GM04503 (cell line): ENCODE measurements around the gene MIDN.
A peak's percentile ranks its signal among the peaks of the same experiment; 100 is the strongest.

Experiments
- DNase-seq: peaks from one replicate; pipeline ENCODE4 v3.0.0-alpha.2; 2012; ENCODE audit warnings: low read depth

Gene MIDN

DNA sequence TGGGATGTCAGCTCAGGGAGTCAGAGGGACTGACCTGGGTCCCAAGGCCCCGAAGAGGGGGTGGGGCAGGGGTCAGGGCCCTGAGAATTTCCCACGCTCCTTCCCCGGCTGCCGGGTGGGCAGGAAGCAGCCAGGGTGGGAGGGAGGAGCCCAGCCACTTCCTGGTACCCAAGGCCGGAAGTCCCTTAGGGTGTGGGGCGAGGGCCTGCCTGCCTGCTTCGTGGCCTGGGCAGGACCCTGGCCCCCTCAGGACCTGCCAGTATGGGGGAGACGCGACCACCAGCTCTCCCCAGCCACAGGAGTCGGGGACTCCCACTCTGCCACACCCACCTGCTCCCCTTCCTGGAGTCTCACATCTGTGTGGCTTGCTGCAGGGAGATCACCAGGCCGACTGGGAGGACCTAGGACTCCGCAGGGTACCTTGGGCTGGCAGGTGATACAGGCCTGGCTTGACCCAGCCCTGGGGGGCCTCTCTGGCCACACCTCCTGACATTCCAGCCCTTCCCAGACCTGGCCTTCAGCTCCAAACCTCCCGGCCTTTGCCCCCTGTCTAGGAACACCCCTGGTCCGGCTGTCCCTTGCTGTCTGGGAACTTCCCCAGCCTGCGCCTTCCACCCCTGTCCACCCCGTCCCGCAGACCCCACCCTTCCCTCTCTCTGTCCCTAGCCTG is 11.0 kb downstream of the MIDN start:
- DNase-seq: no peak

DNA sequence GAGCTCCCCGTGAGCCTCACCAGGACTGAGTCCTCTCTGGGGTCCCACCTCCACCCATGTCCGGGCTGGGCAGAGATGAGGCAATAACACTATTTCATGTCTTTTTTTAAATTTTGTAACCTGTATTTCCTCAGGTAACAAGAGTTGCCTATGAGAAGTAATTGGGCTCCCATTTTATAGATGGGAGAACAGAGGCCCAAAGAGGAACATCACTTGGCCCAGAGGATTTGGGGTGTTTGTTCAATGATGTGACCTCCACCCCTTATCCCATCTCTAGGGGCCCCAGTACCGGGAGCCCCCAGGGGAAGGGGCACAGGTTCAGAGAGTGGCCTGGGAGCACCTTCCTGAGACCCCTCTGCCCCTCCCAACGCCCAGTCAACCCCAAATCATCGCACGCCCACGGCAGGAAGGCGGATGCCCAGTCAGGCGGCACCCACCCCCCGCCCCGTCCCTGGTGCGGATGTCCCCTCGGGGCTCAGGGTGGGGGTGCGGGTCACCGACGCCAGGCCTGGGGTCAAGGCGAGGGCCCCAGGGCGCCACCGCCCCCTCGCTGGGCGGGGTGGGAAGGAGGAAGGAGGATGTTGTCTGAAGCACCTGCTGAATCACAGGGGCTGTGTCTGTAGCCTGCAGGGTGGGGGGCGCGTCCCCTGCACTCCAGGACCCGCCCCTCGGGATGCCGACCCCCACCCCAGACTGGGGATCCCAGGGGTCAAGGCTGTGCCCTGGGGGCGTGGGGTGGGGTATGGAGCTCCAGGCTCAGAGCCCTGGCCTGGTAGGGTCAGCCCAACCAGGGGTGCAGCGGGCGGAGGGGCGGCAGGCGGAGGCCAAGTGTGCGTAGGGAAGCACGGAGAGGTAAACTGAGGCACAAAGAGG is 11.7 kb downstream of the MIDN start:
- no peak for DNase-seq

DNA sequence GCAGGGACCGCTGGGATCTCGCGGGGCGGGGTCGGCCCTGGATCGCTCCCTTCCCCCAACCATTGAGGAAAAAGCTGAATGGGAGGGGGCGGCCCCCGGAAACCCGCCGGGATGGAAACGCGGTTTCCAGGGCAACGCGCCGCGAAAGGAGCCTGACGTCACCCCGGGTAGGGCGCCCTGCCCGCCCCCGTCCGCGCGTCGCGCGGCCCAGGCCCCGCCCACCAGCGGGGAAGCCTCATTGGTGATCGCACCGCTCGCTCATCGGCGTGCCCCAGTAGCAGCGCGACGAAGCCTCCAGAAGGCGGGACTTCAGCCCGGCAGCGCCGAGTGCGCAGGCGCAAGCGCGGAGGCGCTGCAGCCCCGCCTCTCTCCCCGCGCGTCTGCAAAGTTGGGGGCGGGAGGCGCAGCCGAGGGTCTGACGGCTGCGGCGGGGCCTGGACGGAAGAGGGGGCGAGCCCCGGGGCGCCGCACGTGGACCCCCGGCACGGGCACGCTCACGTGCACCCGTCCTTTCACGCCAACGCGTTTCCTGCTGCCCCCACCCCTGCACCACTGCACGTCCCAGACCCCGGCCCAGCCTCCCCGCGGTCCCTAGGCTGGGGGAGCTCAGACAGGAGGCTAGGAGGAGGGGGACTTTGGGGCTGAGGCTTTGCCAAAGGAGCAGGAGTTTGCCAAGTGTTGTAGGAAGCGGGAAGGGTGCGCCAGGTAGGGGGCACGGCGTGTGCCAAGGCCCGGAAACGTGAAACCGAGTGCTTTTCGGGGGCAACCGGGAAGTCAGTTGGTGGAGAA is 12.6 kb downstream of the MIDN start:
- peak; percentile 67 for DNase-seq

DNA sequence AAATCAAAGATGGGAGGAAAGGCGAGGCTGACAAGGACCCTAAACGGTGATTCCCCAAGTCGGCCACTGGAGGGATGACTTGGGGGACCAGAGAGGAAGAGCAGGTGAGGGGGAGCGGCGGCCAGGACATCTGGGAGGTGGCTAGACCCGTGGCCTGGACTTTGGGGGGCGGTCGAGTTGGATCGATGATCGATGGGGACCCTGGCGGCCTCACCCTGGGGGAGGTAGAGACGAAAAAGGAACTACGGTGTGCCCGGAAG is 13.1 kb downstream of the MIDN start:
- DNase-seq: no peak

DNA sequence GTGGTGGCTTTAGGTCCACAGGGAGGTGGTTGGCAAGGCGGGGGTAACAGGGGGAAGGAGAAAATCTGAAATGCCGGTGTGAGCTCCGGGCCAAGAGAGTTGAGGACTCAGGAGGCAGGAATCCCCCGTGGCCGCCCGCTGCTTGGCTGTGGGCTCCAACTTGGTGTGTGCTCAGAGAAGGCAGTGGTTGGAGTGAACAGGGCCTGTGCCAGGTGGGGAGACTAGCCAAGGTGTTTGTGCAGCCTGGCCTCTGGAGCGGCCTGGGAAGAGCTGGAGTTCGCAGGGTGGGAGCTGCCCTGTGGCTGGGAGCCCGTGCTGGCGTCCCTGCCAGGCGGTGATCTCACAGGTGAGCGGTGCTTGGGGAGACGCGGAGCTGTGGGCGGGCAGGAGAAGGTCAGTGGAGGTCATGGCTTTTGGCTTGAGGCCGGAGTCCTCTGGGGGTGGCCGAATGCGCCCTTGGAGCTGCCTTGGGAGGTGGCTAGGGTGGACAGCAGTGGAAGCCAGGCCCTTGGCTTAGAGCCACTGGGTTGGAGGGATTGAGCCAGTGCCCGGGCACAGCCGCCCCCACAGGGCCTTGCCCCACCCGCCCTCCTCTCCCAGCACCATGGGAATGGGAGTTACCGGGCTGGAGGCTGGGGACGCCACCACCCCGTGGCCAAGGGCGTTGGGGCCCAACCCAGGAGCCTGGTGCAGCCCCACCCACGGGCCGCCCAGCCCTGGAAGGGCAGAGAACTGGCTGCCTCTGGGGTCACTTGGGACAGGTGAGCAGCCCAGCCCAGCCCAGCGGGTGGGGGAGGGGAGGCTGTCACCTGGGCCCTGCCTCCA is 13.6 kb downstream of the MIDN start:
- no peak for DNase-seq

DNA sequence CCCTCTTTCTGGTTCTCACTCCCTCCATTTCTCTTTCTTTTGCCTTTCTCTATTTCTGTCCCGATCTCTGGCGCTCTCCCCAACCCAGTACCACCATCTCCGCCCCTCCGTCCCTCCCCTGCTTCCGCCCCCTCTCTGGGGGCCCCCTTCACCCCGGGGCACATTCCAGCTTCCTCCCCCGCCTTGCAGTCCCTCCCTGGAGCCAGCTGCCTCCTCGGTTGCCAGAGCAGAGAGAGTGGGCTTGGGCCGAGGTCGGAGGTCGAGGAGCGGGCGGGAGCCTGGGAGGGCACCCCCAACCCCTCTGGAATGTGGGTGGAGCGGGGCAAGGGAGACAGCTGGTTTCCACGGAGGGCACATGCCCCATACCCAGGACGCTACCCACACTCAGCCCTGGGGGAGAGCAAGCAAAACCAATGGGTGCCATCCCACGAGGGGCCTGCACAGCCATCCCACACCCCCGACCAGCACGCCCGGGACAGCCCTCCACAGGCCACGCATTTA is 14.3 kb downstream of the MIDN start:
- no peak for DNase-seq

DNA sequence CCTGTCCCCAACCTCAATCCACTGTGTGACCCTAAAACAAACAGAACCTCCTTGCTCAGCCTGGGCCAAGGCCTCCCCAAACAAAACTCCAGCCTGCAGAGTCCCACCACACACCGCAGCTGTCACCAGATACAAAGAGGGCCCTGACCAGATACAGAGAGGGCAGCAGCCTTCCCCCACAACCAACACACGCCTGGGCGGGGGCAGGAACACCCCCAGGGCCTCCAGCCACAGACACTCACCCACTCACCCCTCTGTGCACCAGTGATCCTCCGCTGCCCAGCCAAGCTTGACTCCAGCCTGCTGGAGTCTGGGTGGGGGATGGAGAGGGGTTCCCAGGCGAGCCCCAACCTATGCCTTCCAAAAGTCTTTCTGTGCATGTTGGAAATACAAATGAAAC is 14.8 kb downstream of the MIDN start:
- no peak for DNase-seq

DNA sequence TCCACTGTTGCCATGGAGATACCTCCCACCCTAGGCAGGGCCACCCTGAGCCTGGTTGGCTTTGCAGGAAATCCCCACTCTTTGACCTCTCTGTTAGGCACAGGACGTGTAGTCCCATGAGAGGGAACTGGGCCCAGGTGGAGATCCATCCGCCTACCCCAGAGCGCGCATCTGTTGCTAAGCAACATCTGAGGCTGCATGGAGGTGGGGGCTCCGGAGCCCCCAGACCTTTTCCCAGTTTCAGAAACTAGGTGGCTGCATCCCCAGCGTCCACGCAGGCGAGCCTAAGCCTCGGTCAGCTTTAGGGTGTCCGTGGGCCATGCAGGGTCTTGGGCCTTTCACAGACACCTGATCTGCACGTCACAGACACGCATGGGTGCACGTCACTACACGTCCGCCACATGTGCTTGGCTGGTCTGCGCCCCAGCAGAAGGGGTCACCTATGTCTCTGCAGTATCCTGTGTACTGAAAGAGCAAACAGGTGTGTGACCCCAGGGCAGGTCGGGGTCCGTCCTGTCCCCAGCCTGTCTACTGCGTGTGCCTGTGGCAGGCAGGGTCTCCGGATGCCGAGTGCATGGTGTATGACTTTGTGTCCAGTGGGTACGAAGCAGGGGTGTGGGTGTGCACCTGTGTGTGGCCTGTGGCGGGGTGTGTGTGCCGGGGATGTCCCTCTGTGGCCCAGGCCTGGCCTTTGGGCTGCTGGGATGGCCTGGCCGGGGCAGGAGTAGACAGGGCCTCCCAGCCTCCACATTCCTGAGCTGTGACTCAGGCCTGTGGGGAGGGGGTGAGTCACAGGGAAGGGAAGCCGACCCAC is 16.6 kb downstream of the MIDN start:
- DNase-seq: no peak

DNA sequence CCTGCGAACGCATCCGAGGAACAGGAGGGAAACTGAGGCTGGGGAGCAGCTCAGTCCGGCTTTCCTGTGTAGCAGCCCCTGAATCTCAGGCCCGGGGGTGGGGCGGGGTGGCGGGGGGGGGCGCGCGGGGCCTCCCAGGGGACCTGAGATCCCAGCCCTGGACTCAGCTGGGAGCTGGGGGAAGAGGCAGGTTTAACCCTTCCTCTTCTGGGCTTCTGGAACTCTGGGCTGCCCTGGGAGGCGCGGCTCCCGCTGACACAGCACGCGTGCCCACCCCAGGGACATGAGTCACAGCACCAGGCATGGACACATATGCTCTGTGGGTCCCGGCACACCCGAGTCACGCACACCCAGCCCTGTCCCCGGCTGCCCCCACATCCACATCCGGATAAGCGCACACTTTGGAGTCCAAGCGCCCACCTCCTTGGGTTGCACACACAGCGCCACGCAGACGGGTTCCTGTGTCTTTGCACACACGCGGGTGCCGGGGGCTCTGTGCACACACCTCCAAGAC is 17.3 kb downstream of the MIDN start:
- DNase-seq: peak; percentile 64

DNA sequence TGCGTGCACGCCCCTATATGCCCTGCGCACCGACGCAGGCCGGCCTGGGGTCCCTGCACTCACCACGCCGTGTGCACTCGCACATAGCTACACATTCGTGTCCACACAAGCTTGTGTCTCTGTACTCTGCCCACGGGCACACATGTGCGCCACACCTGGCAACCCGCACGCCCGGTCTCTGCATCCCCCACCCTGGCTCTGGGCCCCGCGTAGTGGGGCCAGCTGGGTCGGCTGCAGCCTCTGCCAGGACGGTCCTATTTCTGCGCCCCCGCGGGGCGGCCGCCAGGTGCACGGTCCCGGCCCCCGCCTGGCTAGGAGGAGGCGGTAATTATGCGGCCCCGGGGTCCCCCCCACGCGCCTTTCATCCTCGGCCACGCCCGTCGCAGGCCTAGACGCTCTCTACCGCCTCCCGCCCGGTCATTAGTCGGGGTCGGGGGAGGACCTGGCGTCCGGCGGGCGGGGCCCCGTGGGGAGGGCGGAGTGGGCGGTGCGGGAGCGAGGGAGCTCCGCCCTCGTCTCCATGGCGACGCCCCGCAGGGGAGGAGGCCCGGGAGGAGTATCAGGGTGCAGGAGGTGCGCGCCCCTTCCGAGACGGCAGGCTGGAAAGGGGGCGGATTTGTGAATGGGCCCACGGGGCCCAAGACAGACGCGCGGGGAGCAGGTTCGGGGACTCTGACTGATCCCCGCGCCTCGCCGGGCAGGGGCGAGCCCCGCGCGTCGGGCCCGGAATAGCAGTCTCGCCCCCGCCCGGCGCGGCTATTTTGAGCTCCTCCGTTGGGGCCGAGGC is 17.9 kb downstream of the MIDN start:
- no peak for DNase-seq

DNA sequence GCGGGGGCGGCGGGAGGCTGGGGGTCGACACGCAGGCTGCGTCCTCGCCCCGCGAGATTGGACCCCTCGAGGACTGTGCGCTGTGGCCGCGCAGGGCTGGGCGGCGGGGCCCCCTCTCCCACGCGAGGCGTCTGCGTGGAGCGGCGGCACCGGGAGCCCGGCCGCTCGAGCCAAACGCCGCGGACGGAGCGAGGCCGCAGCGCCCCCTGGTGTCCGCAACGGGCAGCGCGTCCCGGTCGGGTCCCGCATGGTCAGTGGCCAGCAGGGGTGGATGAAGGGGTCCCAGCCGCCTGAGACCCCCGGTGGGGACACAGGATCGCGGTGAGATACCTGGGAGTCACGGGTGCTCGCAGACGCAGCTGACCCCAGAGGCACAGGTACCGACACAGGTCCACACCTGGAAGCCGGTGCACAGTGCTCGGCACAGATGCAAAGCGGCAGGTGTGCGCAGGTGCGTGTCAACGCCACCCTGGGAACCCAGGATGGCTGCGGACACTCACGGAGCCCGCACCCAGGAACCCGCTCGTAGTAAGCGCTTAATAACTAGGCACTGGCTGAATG is 18.6 kb downstream of the MIDN start:
- DNase-seq: no peak

DNA sequence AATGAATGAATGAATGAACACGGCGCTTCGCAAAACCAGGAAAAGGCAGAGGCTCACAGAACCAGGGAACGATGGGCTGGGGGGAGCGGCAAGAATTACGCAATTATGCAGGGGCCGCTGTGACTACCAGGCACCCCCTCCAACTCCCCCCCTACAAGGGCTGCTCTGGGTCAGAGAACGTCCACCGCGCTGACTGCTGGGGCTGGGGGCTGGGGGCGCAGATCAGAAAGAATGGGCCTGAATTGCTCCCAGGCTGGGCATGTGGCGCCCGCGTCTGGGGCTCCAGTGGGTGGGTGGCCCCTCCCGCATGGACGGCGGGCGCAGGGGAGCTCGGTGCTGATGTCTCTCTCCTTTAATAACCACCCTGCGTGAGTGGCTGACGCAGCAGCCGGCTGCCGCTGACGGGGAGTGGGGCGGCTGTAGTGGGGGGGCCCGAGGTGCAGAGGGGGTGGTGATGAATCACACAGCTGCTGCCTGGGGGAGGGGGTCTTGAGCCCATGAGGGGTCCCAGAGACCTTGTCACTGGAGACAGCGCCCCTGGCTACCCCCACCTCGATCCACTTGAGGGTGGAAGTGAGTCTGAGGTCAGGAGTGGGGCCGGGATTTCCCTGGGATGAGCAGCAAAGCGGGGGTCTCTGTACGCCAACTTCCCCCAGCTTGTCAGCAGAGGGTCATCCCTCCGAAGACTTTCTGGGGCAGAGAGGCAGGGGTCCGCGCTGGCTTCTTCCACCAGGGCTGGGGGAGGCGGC is 19.3 kb downstream of the MIDN start:
- no peak for DNase-seq

DNA sequence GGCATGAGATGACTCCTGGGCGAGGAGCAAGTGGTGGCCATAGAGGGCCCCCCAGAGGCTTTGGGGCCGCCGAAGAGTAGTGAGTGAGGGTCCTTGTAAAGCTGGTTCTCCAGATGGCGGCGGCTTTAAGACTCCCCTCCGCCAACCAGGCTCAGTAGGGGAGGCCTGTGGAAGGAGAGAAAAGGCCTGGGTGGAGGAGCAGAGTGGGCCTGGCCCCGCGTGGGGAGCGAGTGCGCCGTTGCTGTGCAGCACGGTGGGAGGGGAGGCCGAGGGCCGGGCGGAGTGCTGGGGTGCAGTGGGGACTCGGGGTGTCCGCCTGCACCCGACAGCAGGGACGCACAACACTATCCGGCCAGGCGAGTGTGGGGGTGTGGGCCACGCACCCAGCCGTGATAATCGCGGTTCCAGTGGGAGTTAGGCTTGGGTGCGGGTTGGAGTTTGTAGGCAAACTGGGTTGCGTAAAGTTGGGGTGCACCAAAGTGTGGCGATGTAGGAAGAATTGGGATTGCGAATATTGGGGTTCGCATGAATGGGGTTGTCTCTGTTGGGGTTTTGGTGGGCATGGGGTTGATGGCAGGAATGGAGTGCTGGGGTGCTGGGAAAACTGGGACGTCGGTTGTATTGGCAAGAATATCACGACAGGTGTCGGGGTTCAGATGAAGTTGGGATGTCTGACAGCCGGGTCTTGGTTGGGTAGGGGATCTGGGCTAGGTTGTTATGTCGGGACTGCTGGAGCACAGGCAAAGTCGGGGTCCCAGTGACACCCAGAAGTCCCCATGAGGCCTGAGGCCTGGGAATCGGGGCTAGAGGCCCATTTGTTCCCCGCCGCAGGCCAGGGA is 20.1 kb downstream of the MIDN start:
- DNase-seq: no peak

DNA sequence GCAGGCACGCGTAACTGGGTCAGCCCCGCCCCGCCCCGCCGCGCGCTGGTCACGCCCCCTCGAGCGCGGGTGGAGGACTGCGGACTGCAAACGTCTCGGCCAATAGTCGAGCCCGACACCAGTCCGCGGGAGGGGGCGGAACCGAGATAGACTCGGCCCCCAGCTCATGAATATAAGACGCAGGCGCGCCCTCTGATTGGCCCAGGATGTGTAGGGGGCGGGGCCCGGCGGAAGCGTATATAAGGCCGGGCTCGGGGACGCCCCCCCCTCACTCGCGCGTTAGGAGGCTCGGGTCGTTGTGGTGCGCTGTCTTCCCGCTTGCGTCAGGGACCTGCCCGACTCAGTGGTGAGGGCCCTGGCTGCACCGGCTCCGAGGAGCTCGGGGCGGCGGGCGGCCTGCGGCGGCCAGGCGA is 20.7 kb downstream of the MIDN start, which contains the start of gene CIRBP:
Gene CIRBP, plus strand, starts transcription at position 268 of the 413 bp plus-strand sequence. CDS start 1,602 bp downstream, outside the sequence.
- peak; percentile 82 for DNase-seq

DNA sequence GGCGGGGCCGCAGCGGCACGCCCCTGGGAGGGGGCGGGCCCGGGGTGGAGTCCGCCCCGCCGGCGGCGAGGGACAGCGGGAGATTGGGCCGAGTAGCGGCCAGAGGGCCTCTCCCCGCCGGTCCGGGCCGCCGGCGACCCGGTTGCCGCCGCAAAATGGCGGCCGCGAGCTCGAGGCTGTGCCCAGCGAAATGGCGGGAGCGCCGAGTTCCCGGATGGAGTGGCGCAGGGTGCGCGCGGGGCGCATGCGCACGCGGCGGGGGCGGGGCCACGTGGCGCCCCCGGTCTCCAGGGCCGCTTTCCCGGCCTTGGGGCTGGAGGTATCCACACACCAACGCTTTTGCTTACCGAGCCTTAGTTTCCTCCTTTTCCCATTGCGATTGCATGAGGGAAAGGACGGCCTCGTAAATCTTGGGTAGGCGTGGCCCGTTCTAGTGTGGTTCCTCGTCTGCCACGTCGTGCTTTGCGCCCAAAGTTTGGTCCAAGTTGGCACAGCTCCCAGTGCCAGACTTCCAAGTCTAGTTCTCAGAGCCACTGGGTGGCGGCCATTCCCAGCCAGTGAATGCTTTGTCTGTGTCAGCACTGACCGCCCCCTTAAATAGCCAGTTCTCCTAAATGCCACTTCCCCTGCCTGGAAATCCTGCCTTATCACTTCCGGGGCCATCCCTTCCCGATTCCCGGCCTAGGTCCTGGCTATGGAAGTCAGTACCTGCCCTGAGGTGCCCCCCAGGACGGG is 21.3 kb downstream of the MIDN start:
- no peak for DNase-seq

DNA sequence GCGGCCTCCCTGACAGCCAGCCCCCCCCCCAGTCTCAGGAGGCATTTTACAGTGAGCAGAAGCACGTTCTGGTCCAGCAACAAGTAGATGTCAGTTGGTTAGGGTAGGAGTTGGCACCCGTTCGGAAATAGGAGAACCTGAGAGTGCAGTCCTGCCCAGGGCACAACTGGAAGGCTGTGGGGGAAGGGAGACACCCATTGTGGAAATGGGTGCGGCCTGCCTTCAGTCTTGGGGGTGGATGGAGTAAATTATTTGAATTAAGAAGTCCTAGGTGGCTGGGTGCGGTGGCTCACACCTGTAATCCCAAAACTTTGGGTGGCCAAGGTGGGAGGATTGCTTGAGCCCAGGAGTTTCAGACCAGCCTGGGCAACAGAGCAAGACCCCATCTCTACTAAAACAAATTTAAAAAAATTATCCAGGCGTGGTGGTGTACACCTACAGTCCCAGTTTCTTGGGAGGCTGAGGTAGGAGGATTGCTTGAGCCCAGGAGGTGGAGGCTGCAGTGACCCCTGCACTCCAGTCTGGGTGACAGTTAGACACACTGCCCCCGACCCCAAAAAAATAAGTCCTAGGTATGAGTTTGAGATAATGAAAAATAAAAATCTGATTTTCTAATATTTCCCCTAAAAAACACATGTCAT is 21.9 kb downstream of the MIDN start:
- no peak for DNase-seq
